Activated CD8-positive, alpha-beta memory T cell treated with anti-CD3 and anti-CD28 coated beads for 1 hour (primary cell): Measurements from ENCODE around the gene MICALL2.
"Not testable (repeated sequence)": the region's sequence is repeated elsewhere in the genome, so short reads cannot be mapped to it uniquely, and the experiment has no call there.

Experiments used
- DNase-seq, 2 donors: peaks; one replicate each; pipeline ENCODE4 v3.0.0-alpha.2; 2020; ENCODE audit warnings: low read depth in 1 of 2; ENCODE audit errors: extremely low read depth in 1 of 2

MICALL2 gene

GRCh38 chr7:1449951-1450350, 9.3 kb downstream of the MICALL2 start:
- DNase-seq, result no peak

GRCh38 chr7:1449501-1449900, 9.8 kb downstream of the MICALL2 start:
- DNase-seq, result no peak

DNA sequence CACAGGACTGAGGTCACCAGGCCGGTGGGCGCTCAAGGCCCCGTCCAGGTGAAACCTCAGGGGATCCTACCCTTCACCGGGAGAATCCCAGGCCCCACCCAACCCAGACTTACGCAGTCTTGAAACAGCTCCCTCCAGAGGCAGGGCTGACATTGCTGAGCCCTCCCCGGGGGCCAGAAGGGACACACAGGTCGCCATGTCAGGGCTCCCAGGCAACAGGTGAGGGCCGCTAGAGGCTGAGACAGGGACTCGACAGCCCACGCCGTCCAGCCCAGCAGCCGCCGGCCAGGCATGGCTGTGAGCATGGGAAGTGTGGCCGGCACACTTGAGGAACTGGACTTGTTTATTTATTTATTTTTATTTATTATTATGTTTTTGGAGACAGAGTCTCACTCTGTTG, 10.3 kb downstream of the MICALL2 start:
- DNase-seq, result no peak

- DNase-seq, result no peak
Observed at GRCh38 chr7:1447551-1448244, 11.6 kb downstream of the MICALL2 start.

- no peak for DNase-seq
Observed at GRCh38 chr7:1447112-1447511, 12.2 kb downstream of the MICALL2 start.

DNA sequence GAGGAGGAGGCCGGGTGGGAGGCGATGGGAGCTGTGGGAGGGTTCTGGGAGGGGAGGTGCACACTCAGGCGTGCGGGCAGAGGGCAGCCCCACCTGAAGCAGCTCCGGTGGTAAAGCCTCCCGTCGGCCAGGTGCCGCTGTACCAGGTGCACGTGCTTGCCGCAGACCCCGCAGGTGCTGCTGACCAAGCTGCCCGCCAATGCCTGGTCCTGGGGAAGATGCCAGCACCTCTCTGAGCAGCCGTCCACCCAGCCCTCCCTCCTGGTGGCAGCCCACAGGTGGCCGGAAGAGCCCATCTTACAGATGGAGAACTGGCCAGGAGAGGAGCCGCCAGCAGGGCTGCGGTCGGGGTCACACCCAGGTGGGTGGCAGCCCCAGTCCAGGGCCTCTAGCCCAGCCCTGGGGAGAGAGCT, 12.6 kb downstream of the MICALL2 start:
- DNase-seq, result no peak

GRCh38 chr7:1446026-1446425, 13.2 kb downstream of the MICALL2 start:
- not testable (repeated sequence) for DNase-seq

GRCh38 chr7:1445341-1445740, 13.9 kb downstream of the MICALL2 start:
- no peak for DNase-seq

GRCh38 chr7:1444925-1445322, 14.3 kb downstream of the MICALL2 start:
- DNase-seq, result no peak

GRCh38 chr7:1444214-1444924, 14.9 kb downstream of the MICALL2 start:
- no peak for DNase-seq

- DNase-seq, result not testable (repeated sequence)
Observed at GRCh38 chr7:1443587-1444200, 15.6 kb downstream of the MICALL2 start.

- no peak for DNase-seq
Observed at GRCh38 chr7:1442355-1443124, 16.7 kb downstream of the MICALL2 start.

GRCh38 chr7:1441615-1442354, 17.5 kb downstream of the MICALL2 start:
- no peak for DNase-seq

DNA sequence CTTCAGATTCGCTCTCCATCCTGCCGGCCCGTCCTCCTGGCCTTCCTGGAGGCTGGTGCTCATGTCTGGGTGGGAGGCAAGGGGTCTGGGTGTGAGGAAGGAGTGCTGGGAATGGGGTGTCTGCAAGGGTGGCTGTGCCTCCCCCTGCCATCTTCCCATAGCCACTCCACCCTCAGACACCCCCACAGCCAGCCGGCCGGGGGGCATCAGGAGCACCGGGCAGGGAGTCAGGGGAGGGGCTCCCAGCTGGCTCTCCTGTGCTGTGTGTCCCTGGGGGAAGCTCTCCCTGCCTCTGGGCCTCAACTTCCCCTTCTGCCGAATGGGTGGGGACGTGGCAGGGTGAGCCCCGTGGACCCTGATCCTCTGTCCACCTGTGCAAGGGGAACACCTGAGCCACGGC, 18.6 kb downstream of the MICALL2 start:
- DNase-seq, result no peak

DNA sequence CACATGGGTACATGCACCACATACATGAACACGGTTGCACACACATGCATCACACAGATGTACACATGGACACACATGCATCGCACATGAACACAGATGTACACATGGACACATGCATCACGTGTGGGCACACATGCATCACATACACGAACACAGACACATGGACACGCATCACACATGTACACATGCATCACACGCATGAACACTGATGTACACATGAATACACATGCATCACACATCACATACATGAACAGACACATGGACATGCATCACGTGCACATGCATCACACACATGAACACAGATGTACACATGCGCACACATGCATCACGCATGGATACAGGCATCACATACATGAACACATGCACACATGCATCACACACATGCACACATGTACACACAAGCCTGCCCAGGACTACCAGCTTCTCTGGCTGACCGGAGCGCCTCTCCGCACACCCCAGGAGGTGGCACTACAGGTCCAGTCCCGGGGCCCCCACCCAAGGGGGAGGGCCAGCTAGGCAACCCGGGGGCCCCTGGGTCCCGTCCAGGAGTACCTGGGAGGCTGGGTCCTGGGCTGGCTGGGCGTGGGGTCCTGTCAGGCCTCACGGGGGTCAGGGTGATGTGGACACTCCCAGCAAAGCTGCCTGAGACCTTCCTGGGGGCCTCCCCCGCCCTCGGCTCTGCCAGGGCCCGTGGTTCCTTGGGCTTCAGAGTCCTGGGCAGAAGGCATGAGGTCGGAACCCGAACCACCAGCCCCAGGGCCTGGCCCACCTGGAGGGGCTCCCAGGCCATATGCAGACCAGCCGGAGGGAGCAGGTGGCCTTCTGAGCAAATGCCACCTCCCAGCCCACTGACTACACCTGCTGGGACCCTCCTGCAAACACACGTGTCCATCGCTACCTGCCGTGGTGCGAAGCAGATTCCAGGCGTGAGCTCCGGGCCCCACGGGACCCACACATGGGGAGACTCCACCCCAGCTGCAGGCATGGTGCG, 19.6 kb downstream of the MICALL2 start:
- DNase-seq, result no peak

DNA sequence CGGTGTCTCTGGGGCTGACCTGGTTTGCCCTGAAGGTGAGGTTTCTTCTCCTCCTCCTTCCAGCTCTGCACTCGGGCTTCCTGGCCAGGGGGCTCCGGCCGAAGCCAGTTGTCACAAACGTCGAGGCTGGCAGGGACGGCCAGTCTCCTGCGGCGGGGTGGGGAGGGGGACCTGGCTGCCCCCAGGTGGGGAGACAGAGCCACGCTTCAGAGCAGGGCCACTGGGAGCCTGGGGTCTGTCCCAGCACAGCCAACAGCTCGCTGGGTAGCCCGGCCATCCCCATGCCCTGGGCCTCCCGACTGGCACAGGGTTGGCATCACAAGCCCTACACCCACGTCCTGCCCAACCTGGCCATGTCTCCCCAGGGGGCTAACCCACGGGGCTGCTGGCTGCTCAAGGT, 20.4 kb downstream of the MICALL2 start:
- DNase-seq, result no peak

DNA sequence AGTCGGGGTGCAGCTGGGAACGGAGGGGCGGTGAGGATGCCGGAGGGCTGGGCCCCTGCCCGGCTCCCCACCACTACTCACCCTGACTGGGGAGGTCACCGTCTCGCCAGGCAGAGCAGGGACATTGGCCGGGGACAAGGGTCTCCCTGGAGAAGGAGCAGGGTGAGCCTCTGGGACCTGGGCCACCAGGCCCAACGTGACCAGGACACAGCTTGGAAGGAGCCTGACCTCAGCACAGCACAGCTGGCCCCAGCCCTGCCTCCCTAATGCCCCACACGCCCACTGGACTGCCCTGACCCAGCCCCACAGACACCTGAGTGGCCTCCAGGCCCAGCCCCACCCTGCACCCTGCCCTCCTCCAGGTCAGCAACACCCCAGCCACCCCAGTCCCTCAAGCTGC, 21.1 kb downstream of the MICALL2 start:
- DNase-seq, result no peak

DNA sequence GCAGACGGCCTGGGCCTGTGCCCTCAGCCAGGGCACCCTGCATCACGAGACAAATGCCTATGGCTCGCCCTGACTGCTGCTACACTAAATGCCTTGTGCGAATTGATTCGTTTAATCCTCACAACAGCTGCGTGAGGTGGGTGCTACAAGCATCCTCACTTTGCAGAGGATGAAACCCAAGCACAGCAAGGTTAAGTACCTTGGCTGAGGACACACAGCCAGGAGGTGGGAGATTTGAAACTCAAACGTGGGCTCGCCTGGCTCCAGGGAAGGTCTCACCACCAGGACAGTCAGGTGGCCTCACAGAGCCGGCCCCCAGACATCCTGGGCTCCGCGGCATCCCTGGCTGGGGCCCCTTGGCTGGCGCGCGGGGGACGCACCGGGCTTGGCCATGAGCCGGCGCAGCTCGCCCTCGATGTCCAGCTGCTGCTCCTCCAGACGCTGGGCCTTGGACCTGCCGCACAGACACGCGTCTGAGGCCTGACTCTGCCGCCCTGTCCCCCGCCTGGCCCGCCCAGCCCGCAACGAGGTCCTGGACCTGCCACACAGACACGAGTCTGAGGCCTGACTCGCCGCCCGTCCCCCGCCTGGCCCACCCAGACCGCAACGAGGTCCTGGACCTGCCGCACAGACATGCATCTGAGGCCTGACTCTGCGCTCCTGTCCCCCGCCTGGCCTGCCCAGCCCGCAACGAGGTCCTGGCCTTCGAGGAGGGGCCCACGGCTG, 22.0 kb downstream of the MICALL2 start:
- DNase-seq, result no peak

DNA sequence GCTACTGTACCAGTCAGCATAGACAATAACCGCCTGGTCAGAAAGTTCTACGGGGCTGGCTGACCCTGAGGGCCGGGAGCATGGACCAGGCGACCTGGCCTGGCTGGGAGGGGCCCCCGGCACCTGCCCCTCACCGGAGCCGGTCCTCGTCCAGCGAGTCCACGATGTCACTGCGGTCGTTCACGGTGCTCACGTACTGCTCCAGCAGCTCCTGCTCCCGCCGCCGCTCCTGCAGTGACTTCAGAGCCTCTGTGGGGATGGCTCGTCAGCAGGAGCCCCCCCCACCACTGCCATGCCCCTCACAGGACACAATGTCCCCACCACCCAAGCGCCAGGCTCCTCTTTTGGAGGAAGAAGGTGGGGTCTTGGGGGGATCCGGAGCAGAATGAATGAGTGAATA, 22.7 kb downstream of the MICALL2 start:
- no peak for DNase-seq
